A673 (cell line): ENCODE results near the gene BRI3BP. TPM values are rescaled to one million over a fixed set of nuclear protein-coding genes. Genes with fewer than 3 reads are reported as not detected.
"Not testable (repeated sequence)": the region's sequence is repeated elsewhere in the genome, so short reads cannot be mapped to it uniquely, and the experiment has no call there.

Source experiments
- BruUV-seq: library from RNA; stranded (reverse); fragments of 400-500 nt; replicated peaks from 2 replicates; lab custom pipeline; 2021; lab: Mats Ljungman, UMichigan
- CTCF ChIA-PET: fragments of 300-600 bp; sonication (Branson Sonifier 250); formaldehyde crosslinking; loops from one replicate; lab custom pipeline; 2022; ENCODE audit warnings: antibody characterized with exemption; lab: Charles Lee
- POLR2A ChIA-PET: fragments of 300-600 bp; sonication (Branson Sonifier 250); formaldehyde crosslinking; loops from one replicate; lab custom pipeline; 2022; ENCODE audit warnings: antibody characterized with exemption; ENCODE audit not compliant: low non-redundant PET; lab: Charles Lee
- DNase-seq: peaks from one replicate; pipeline ENCODE4 v3.0.0-alpha.2; 2015; ENCODE audit warnings: low spot score
- H3K27ac ChIP-seq: fragments of 200-600 bp; sonication (generic); 2 replicates; pipeline ENCODE4 v1.5.1; 2016; ENCODE audit warnings: mixed run types, low read depth, mild to moderate bottlenecking, mixed read lengths, antibody characterized with exemption, low read length; ENCODE audit not compliant: poor library complexity, severe bottlenecking
- H3K27me3 ChIP-seq: fragments of 200-600 bp; sonication (generic); replicated peaks from 2 replicates; pipeline ENCODE4 v1.6.1; 2017; ENCODE audit warnings: mixed run types, low read depth, mild to moderate bottlenecking, mixed read lengths, antibody characterized with exemption, low read length; ENCODE audit not compliant: insufficient read depth, poor library complexity
- H3K36me3 ChIP-seq: fragments of 200-600 bp; sonication (generic); 2 replicates; pipeline ENCODE4 v1.6.1; 2016; ENCODE audit warnings: mixed run types, mild to moderate bottlenecking, mixed read lengths, antibody characterized with exemption, low read length; ENCODE audit not compliant: insufficient read depth, poor library complexity, severe bottlenecking
- H3K4me1 ChIP-seq: fragments of 200-600 bp; sonication (generic); 2 replicates; pipeline ENCODE4 v1.6.1; 2017; ENCODE audit warnings: mixed run types, mild to moderate bottlenecking, mixed read lengths, antibody characterized with exemption, low read length; ENCODE audit not compliant: insufficient read depth, poor library complexity, severe bottlenecking
- H3K4me3 ChIP-seq: fragments of 200-600 bp; sonication (generic); 2 replicates; pipeline ENCODE4 v1.5.1; 2016; ENCODE audit warnings: low read depth, mixed run types, mild to moderate bottlenecking, mixed read lengths, low read length; ENCODE audit not compliant: poor library complexity, severe bottlenecking
- H3K9me3 ChIP-seq: fragments of 200-600 bp; sonication (generic); 2 replicates; pipeline ENCODE4 v1.6.1; 2016; ENCODE audit warnings: mixed run types, low read depth, mild to moderate bottlenecking, mixed read lengths, antibody characterized with exemption, low read length; ENCODE audit not compliant: poor library complexity, severe bottlenecking
- EZH2 ChIP-seq: fragments of 200-600 bp; sonication (generic); IDR thresholded peaks from 2 replicates; pipeline ENCODE4 v1.6.1; 2017; ENCODE audit warnings: borderline replicate concordance, low read depth, mild to moderate bottlenecking, mixed read lengths, antibody characterized with exemption, low read length; ENCODE audit not compliant: poor library complexity, severe bottlenecking
- intact Hi-C: fragments of 100-400 bp; cut with micrococcal nuclease; formaldehyde crosslinking; loops from one replicate; pipeline ENCODE4 v1.10.0; 2022; ENCODE audit not compliant: unreplicated experiment
- total RNA-seq: library from RNA; stranded (reverse); gene quantifications from 2 replicates; pipeline ENCODE4 v1.2.3, GENCODE V29; 2021
- TF ChIP-seq, protein P1 (sequence below): fragments of 300-800, 200-600 bp; sonication (generic); conservative IDR thresholded peaks from 2 replicates; pipeline ENCODE4 v1.5.1; 2017; ENCODE audit warnings: low read depth, mild to moderate bottlenecking, antibody characterized with exemption, low read length, moderate library complexity, mixed read lengths

The BRI3BP gene
- total RNA-seq, 1 experiment from 2014 or later, result 26.0 TPM

- Histone ChIP-seq H3K4me3 (no peak overlapping the region), H3K27ac (no peak overlapping the region), H3K4me1 (no peaks in the 10 kb centered on the region), H3K9me3 (no peaks in the 10 kb centered on the region), H3K36me3 (peaks cover 3% of the 10 kb centered on the region), H3K27me3 (no peaks in the 10 kb centered on the region)
- DNase-seq, result no peak
- POLR2A ChIA-PET, result no interaction called here
- CTCF ChIA-PET, result no interaction called here
- TF ChIP-seq, protein P1, sequence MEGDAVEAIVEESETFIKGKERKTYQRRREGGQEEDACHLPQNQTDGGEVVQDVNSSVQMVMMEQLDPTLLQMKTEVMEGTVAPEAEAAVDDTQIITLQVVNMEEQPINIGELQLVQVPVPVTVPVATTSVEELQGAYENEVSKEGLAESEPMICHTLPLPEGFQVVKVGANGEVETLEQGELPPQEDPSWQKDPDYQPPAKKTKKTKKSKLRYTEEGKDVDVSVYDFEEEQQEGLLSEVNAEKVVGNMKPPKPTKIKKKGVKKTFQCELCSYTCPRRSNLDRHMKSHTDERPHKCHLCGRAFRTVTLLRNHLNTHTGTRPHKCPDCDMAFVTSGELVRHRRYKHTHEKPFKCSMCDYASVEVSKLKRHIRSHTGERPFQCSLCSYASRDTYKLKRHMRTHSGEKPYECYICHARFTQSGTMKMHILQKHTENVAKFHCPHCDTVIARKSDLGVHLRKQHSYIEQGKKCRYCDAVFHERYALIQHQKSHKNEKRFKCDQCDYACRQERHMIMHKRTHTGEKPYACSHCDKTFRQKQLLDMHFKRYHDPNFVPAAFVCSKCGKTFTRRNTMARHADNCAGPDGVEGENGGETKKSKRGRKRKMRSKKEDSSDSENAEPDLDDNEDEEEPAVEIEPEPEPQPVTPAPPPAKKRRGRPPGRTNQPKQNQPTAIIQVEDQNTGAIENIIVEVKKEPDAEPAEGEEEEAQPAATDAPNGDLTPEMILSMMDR, result no peak
- TF ChIP-seq EZH2, result no peak
- BruUV-seq, result no TSS peak
- intact Hi-C loops, result no loop called here
These were observed 78.0 kb downstream of the BRI3BP start for GRCh38 chr12:125071456-125071855.

DNA sequence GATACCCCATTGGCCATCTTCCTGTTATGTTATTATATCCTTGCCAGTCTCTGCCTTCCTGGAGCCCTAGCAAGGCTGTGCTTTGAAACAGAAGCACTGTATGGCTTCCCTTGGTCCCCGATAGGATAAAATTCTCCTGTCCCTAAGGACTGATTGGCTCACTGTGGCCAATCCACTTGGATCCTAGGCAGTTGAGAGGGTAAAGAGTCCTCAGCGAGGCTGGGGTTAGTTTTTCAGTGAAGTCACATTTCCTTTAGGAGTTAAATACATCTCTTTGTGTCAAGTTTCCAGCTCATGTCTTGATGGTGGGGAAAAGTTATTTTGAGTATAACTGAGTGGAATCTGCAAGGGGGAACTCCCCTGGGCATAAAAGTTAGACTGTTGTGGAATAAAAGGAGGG is 79.1 kb downstream of the BRI3BP start:
- no peak for DNase-seq
- H3K4me1 ChIP-seq, result no peaks in the 10 kb centered on the region
- no TSS peak for BruUV-seq
- no peaks in the 10 kb centered on the region for H3K27me3 ChIP-seq
- no peak overlapping the region for H3K4me3 ChIP-seq
- POLR2A ChIA-PET, result interaction anchor here (0.6 kb wide), 1 partner anchor 119 kb away, joined by 7 read pairs; no protein-coding TSS in a partner anchor
- no peaks in the 10 kb centered on the region for H3K9me3 ChIP-seq
- no peak for TF ChIP-seq EZH2
- TF ChIP-seq, protein P1, result no peak
- H3K27ac ChIP-seq, result no peak overlapping the region
- CTCF ChIA-PET, result no interaction called here
- H3K36me3 ChIP-seq, result peaks cover 6% of the 10 kb centered on the region
- intact Hi-C loops, result no loop called here

DNA sequence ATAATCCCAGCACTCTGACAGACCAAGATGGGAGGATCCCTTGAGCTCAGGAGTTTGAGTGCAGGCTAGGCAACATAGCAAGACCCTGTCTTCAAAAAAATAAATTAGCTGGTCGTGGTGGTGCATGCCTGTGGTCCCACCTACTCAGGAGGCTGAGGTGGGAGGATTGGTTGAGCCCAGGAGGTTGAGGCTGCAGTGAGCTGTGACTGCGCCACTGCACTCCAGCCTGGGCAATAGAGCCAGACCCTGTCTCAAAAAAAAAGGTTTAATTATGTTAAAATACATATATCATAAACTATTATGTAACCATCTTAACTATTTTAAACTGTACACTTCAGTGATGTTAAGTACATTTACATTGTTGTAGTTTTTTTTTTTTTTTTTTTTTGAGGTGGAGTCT is 80.8 kb downstream of the BRI3BP start:
- H3K27me3 ChIP-seq, H3K4me3 ChIP-seq, H3K27ac ChIP-seq, BruUV-seq, CTCF ChIA-PET, intact Hi-C loops, POLR2A ChIA-PET, H3K36me3 ChIP-seq, H3K4me1 ChIP-seq, H3K9me3 ChIP-seq, DNase-seq: not testable (repeated sequence)

GRCh38 chr12:125076103-125076502 is 82.7 kb downstream of the BRI3BP start:
- Histone ChIP-seq H3K9me3 (no peaks in the 10 kb centered on the region), H3K4me1 (peaks cover 11% of the 10 kb centered on the region), H3K27ac (no peak overlapping the region), H3K36me3 (peaks cover 6% of the 10 kb centered on the region), H3K4me3 (no peak overlapping the region), H3K27me3 (no peaks in the 10 kb centered on the region)
- ChIA-PET POLR2A (interaction anchor here (0.6 kb wide), 1 partner anchor 33 kb away, joined by 3 read pairs; no protein-coding TSS in a partner anchor), CTCF (no interaction called here)
- intact Hi-C loops, result no loop called here
- no TSS peak for BruUV-seq
- TF ChIP-seq, protein P1, result no peak
- no peak for TF ChIP-seq EZH2
- no peak for DNase-seq
